Non-pigmented ciliary epithelial cell (primary cell): ENCODE data around the gene DQX1.
"Not testable (repeated sequence)": the region's sequence is repeated elsewhere in the genome, so short reads cannot be mapped to it uniquely, and the experiment has no call there.

Source experiments
- DNase-seq: peaks from one replicate; pipeline ENCODE4 v3.0.0-alpha.2; 2010; ENCODE audit warnings: low read depth

The DQX1 gene, protein sequence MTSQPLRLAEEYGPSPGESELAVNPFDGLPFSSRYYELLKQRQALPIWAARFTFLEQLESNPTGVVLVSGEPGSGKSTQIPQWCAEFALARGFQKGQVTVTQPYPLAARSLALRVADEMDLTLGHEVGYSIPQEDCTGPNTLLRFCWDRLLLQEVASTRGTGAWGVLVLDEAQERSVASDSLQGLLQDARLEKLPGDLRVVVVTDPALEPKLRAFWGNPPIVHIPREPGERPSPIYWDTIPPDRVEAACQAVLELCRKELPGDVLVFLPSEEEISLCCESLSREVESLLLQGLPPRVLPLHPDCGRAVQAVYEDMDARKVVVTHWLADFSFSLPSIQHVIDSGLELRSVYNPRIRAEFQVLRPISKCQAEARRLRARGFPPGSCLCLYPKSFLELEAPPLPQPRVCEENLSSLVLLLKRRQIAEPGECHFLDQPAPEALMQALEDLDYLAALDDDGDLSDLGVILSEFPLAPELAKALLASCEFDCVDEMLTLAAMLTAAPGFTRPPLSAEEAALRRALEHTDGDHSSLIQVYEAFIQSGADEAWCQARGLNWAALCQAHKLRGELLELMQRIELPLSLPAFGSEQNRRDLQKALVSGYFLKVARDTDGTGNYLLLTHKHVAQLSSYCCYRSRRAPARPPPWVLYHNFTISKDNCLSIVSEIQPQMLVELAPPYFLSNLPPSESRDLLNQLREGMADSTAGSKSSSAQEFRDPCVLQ

GRCh38 chr2:74525717-74526648 is at the start of gene DQX1:
Gene DQX1, minus strand, starts transcription at chr2:74526231. Its CDS starts 502 bp downstream, at chr2:74525729.
- no peak for DNase-seq

GRCh38 chr2:74575320-74575719 is 49.3 kb upstream of the DQX1 start:
- DNase-seq, result no peak

DNA sequence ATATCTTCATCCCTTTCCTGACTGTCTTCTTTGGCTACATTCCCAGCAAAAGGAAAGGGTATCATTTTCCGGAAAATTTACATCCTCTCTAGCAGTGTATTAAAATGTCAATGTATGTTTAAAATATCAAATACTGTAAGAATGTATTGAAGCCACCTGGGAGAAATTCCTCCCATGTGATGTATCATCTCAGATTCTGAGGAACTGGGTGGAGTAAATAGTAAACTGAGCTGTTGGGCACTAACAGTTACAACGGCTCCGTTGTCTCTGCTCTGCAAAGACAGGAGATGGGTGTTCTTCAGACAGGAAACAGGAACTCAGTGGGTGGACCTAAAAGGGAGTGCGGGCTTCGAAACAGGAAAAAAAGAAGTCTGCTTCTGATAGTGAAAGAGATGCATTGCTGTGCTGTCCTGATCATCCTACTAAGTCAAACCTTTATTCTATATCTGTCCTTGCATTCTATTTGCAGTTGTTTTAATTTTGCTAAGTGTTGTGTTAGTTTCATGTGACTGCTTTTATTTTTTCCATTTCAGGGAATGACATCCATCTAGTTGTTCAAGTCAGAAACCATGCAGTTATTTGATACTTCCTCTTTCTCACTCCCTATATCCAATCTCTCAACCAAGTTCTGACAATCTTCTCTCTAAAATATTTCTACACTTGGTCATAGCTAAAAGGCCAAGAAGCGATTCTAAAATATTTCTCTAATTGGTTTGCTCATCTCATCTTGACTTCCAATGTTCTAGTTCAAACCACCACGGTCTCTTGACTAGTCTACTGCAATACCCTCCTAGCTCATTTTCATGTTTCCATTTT is 47.9 kb upstream of the DQX1 start:
- no peak for DNase-seq

DNA sequence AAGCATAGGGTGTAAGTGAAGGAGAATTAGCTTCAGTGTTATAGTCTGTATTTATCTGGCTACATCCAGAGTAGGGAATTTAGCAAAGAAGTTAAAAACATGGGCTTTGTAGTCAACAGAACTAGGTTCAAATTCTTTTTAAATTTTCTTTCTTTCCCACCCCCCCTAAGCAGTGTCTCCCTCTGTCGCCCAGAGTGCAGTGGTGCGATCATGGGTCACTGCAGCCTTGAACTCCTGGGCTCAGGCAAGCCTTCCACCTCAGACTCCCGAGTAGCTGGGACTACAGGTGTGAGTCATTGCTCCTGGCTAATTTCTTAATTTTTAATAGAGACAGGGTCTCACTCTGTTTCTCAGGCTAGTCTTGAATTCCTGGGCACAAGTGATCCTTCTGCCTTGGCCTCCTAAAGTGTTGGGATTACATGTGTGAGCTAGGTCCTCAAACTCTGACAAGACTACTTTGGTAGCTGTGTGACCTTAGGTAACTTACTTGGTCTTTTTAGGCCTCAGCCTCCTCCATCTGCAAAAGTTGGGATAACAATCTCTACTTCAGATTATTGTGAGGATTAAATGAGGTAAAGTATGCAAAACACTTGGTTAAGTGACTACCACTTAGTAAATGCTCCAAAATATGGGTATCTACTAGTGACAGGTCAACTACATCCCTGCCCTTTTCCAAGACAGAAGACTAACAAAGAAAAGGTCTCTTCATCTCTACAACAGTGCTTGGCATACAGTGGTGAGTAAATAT is 46.3 kb upstream of the DQX1 start:
- no peak for DNase-seq

DNA sequence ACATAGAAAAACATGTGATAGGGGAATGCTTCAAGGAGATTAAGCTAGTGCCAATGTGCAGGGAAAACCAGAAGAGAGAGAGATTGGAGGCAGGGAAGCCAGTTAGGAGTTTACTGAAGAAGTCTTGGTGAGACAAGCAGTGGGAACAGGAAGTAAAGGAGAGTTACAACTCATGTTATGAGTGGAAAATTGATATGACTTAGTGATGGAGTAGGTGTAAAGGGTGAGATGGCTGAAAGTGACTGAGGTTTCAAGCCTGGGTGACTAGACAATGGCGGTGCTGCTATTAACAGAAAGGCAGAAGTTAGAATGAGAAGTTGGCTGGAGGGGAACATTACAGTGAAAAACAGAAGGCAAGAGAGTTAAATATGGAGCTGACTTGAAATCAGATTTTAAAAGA is 45.0 kb upstream of the DQX1 start:
- no peak for DNase-seq

DNA sequence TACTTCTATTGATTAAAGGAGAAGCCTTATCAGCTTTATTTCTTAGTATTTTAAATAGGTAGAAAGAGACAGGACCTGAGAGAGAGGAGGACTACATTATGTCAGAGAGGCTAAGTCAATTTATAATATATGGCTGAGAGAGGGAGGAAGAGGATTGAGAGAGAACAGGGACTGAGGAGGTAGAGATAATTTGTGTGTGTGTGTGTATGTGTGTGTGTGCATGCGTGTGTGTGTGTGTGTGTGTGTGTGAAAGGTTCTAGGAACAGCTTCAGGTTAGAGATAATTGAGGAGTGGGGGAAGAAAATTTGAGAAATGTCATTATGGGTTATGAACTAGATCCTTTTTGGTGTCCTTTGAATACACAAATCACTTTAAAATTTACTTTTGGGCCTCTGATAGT is 43.7 kb upstream of the DQX1 start:
- no peak for DNase-seq

DNA sequence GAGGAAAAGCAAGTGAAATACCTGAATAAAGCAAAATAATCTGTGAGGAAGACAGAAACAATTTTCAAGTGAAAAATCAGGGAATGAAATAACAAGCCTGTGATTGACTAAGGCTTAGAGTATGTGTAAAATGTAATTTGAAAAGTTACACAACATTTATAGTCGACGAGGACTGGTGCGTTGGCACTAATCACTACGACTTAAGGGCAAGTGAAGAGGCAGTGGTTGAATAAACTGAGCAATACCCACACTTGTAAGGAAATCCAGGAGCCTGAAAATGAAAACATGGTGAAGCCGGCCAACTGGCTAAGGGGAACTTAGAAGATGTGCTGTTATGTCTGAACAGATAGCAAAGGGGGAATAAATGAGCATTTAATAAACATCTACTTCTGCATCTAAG is 41.9 kb upstream of the DQX1 start:
- peak; percentile 72 for DNase-seq

GRCh38 chr2:74566754-74567085 is 40.7 kb upstream of the DQX1 start:
- DNase-seq, result peak; percentile 60

GRCh38 chr2:74566076-74566753 is 40.2 kb upstream of the DQX1 start:
- no peak for DNase-seq

- DNase-seq, result no peak
These were observed 38.2 kb upstream of the DQX1 start for GRCh38 chr2:74564222-74564621.

GRCh38 chr2:74562126-74562775 is 36.2 kb upstream of the DQX1 start:
- no peak for DNase-seq

DNA sequence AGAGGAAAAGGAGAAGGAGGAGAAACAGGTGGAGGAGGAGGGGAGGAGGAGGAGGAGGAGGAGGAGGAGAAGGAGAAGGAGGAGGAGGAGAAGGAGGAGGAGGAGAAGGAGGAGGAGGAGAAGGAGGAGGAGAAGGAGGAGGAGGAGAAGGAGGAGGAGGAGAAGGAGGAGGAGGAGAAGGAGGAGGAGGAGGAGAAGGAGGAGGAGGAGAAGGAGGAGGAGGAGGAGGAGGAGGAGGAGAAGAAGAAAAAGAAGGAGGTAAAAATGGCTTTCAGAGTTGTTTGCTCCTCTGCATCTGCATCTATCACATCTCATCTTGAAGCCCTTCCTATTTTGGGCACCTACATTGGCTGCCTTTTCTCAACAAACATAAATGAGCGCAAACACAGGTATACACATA is 35.0 kb upstream of the DQX1 start:
- not testable (repeated sequence) for DNase-seq

DNA sequence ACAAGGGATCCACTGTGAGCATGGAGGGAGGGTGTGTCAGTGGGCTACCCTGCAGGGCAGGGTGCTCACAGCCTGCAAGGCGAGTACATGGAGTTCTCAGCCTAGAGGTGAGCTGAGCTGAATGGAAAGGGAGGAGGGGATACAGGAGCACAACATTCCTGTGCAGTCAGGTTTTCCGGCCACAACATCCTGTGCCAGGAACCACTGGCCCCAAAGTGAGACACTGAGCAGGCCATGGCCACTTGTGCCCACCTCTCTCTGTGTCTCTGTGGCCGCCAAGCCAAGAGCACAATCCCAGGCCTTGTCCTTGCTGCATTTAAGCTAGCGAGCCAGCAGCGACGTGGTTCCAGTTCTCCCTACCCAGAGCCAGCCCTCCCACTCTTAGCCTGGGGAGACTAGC is 34.6 kb upstream of the DQX1 start:
- no peak for DNase-seq

DNA sequence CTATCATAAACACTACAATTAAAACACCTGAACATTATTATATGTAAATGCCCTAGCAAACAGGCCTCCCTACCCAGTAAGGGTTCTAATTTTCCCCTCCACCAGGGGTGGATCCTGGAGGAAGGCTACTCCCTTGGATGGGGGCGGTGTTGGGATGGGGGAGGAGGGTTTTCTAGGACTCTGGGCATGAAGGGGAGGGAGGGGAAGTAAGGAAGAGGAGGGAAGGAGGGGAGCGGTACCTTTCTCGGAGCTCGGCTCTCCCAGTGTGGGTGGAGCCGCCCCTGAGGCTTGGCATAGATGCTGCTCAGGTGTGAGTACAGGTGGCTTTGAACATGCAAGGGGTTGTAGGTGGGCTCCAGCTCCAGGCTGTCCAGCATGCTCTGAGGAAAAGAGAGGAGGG is 33.9 kb upstream of the DQX1 start:
- DNase-seq, result no peak

DNA sequence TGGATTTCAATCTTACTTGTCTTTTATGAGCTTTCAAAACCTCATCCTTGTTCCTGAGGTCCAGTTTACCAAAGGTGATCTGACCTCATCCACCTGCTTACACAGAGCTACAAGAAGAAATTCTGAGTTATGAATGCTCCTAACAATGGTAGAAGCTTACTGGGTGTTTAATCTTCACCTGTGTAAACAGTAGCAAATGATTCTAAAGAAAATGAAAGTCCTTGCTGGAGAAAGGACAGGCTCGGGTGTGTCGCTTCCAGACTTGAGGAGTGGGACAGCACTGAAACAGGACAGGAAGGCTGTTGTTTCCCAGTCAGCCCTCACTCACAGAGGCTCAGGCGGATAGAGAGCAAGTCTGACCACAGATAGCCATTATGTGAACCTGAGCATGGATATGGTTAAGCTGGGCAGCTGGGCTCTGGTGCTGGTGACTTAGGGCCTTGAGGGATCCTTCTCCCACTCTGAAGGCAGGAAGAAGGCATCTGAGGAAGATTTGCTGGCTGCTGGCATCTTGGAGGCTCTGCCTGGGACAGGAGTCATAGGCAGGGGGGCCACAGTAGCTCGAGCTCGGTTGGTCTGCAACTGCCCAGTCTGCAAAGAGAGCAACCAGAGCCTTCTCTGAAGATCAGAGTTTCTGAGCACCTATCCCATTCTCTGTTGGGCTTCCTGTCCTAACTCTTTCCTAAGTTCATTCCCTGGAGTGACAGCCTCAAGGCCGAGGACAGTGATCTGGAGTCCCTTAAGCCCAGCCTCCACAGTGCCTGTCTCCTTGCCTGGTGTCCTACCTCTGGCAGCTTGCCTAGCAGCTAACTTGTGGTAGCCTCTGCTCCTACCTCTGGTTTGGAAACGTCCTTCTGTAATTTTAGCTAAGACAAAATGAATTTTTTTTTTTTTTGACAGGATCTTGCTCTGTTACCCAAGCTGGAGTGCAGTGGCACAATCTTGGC is 32.5 kb upstream of the DQX1 start:
- DNase-seq, result no peak

GRCh38 chr2:74556831-74557370 is 30.9 kb upstream of the DQX1 start:
- DNase-seq, result no peak

DNA sequence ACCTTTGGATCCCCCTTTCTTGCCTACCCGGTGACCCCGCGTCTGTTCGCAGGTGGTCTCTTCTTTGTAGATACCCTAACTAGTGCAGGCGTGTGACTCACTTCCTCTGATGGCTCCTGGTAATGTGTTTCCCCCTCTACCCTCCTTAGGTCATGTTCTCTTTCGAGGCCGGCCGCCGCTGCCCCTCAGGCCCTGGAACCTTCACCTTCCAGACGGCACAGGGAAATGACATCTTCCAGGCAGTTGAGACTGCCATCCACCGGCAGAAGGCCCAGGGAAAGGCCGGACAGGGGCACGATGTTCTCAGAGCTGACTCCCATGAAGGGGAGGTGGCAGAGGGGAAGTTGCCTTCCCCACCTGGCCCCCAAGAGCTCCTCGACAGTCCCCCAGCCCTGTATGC is 30.1 kb upstream of the DQX1 start:
- no peak for DNase-seq

DNA sequence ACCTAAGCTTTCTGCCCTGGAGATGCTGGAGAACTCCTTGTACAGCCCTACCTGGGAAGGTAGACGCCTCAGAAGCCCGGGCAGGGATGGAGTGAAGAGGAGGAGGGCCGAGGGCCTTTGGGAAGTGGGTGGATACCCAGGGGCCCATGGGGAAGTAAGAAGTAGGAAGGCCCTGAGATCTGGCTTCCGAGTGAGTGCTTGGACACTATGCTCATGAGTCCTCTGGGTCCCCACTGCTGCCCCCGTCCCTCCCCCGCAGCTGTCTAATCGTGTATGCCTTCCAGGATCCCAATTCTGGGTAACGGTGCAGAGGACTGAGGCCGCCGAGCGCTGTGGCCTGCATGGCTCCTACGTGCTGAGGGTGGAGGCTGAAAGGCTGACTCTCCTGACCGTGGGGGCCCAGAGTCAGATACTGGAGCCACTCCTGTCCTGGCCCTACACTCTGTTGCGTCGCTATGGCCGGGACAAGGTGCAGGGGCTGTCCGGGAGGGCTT is 29.6 kb upstream of the DQX1 start:
- DNase-seq, result no peak
